ENCODE results near the gene OPA3. TPM values are rescaled to one million over a fixed set of nuclear protein-coding genes. Genes with fewer than 3 reads are reported as not detected.

OPA3 gene
- polyA plus RNA-seq, 1 donor (not counting 4 experiments of a cell fraction or from before 2014, with no cell fraction given): 11.9 TPM

DNA sequence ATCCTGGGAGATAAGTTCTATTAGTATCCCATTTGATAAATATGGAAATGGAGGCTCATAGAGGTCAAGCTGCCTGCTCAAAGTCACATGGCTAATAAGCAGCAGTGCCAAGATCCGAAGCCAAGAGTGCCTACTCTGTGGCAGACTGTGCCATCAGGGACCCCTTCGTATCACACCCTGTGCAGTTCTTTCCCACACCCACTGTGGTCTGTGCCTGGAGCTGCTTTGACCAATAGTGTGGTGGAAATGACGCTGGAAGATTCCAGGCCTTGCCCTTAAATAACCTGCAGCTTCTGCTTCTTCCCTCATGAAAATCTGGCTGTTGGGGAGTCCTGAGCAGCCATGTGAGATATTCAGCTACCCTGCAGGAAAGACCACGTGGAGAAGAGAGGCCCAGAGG, 10.1 kb downstream of the OPA3 start:
- Histone ChIP-seq H3K9me1 (ENCODE audit: control insufficient read depth, extremely low read depth, insufficient read depth, low read length) (no peaks in the 10 kb centered on the region), H3K9ac (ENCODE audit: control insufficient read depth, extremely low read depth, insufficient read depth, low read length) (no peak overlapping the region), H4K20me1 (ENCODE audit: control insufficient read depth, extremely low read depth, insufficient read depth, low read length) (no peaks in the 10 kb centered on the region), H3K79me2 (ENCODE audit: control insufficient read depth, insufficient read depth, low read length) (peaks cover 31% of the 10 kb centered on the region), H3K9me3 (ENCODE audit: control insufficient read depth, low read depth, low read length) (no peaks in the 10 kb centered on the region), H3K4me1 (ENCODE audit: control insufficient read depth, extremely low read depth, insufficient read depth, low read length) (peaks cover 43% of the 10 kb centered on the region), H3K27me3 (ENCODE audit: control insufficient read depth, extremely low read depth, insufficient read depth, low read length) (no peaks in the 10 kb centered on the region), H3K27ac (ENCODE audit: control insufficient read depth, insufficient read depth, low read length) (peak overlapping the region; percentile 17), H2AFZ (ENCODE audit: control insufficient read depth, low read length) (no peak overlapping the region), H3K36me3 (ENCODE audit: control insufficient read depth in 2 of 2, extremely low read depth in 1 of 2, insufficient read depth in 2 of 2, low read length in 2 of 2) (peaks cover 0 to 2% of the 10 kb centered on the region in 2 experiments), H3K4me3 (ENCODE audit: control insufficient read depth in 2 of 3, extremely low read depth in 1 of 3, insufficient read depth in 2 of 3, low read depth in 1 of 3, low read length in 3 of 3) (no peak overlapping the region), H3K4me2 (ENCODE audit: control insufficient read depth, extremely low read depth, insufficient read depth, low read depth, low read length) (no peak overlapping the region)
- peak; percentile 66 for FAIRE-seq
- dilution Hi-C loops (cut with MboI; ENCODE audit: extremely low pct_ligation_motif_present, low sequenced_read_pairs): no loop called here
- no peak for TF ChIP-seq EZH2 (IDR thresholded peaks at IDR 0.05; ENCODE audit: low read length)
- TF ChIP-seq, protein P1, sequence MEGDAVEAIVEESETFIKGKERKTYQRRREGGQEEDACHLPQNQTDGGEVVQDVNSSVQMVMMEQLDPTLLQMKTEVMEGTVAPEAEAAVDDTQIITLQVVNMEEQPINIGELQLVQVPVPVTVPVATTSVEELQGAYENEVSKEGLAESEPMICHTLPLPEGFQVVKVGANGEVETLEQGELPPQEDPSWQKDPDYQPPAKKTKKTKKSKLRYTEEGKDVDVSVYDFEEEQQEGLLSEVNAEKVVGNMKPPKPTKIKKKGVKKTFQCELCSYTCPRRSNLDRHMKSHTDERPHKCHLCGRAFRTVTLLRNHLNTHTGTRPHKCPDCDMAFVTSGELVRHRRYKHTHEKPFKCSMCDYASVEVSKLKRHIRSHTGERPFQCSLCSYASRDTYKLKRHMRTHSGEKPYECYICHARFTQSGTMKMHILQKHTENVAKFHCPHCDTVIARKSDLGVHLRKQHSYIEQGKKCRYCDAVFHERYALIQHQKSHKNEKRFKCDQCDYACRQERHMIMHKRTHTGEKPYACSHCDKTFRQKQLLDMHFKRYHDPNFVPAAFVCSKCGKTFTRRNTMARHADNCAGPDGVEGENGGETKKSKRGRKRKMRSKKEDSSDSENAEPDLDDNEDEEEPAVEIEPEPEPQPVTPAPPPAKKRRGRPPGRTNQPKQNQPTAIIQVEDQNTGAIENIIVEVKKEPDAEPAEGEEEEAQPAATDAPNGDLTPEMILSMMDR (optimal IDR thresholded peaks at IDR 0.05 in 1 of 3, IDR thresholded peaks at IDR 0.05 in 1 of 3, conservative IDR thresholded peaks at IDR 0.05 in 1 of 3; ENCODE audit: extremely low read depth in 1 of 3, insufficient read depth in 2 of 3, low read length in 3 of 3): no peak
- DNase-seq (ENCODE audit: low read depth, low spot score): no peak

DNA sequence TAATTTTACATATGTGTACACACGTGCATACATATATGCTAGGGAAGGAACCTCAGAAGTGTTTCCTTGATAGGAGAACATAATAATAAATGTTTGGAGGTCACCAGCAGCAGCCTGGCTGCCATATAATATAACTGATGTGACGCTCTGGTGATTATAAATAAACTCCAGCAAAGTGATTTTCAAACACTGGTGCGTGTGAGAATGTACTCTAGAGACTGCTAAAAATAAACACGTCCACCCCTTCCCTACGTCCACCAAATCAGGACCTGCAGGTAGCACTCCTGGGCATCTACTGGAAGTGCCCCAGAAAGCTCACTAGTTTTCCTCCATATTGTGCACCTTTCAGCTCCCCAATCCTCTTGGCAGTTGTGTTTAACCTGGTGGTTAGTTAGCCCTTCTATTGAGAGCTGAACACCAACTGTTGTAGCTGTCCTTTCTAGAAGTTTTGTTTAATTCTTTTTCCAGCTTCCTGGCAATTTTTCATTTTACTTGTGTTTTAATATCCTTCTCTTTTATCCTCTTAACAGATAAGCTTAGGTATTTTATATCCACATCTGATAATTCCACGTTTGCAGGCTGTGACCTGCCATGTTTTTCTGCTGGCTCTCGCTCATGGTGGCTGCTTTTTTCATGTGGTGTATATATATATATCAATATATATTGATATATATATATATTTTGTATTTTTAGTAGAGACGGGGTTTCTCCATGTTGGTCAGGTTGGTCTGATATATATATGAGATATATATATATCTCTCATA, 13.0 kb downstream of the OPA3 start:
- Histone ChIP-seq H3K4me3 (ENCODE audit: control insufficient read depth in 2 of 3, extremely low read depth in 1 of 3, insufficient read depth in 2 of 3, low read depth in 1 of 3, low read length in 3 of 3) (no peak overlapping the region), H3K4me1 (ENCODE audit: control insufficient read depth, extremely low read depth, insufficient read depth, low read length) (peaks cover 40% of the 10 kb centered on the region), H4K20me1 (ENCODE audit: control insufficient read depth, extremely low read depth, insufficient read depth, low read length) (no peaks in the 10 kb centered on the region), H3K9me3 (ENCODE audit: control insufficient read depth, low read depth, low read length) (no peaks in the 10 kb centered on the region), H3K36me3 (ENCODE audit: control insufficient read depth in 2 of 2, extremely low read depth in 1 of 2, insufficient read depth in 2 of 2, low read length in 2 of 2) (peaks cover 0 to 4% of the 10 kb centered on the region in 2 experiments), H3K9me1 (ENCODE audit: control insufficient read depth, extremely low read depth, insufficient read depth, low read length) (no peaks in the 10 kb centered on the region), H3K27ac (ENCODE audit: control insufficient read depth, insufficient read depth, low read length) (no peak overlapping the region), H2AFZ (ENCODE audit: control insufficient read depth, low read length) (no peak overlapping the region), H3K9ac (ENCODE audit: control insufficient read depth, extremely low read depth, insufficient read depth, low read length) (no peak overlapping the region), H3K79me2 (ENCODE audit: control insufficient read depth, insufficient read depth, low read length) (peaks cover 34% of the 10 kb centered on the region), H3K4me2 (ENCODE audit: control insufficient read depth, extremely low read depth, insufficient read depth, low read depth, low read length) (no peak overlapping the region), H3K27me3 (ENCODE audit: control insufficient read depth, extremely low read depth, insufficient read depth, low read length) (no peaks in the 10 kb centered on the region)
- no peak for DNase-seq (ENCODE audit: low read depth, low spot score)
- no peak for TF ChIP-seq EZH2 (IDR thresholded peaks at IDR 0.05; ENCODE audit: low read length)
- TF ChIP-seq, protein P1 (optimal IDR thresholded peaks at IDR 0.05 in 1 of 3, IDR thresholded peaks at IDR 0.05 in 1 of 3, conservative IDR thresholded peaks at IDR 0.05 in 1 of 3; ENCODE audit: extremely low read depth in 1 of 3, insufficient read depth in 2 of 3, low read length in 3 of 3): no peak
- dilution Hi-C loops (cut with MboI; ENCODE audit: extremely low pct_ligation_motif_present, low sequenced_read_pairs): no loop called here
- no peak for FAIRE-seq

Data from keratinocyte (primary cell).